GM18873 (cell line): ENCODE data around the gene FLACC1.
A peak's percentile ranks its signal among the peaks of the same experiment; 100 is the strongest.

Experiments
- ATAC-seq: cut with Tn5 transposase; IDR thresholded peaks from one replicate; pipeline ENCODE4 v1.9.1; 2021; ENCODE audit warnings: mild to moderate bottlenecking, moderate library complexity, moderate number of reproducible peaks; ENCODE audit not compliant: unreplicated experiment, low FRiP score

FLACC1 gene

GRCh38 chr2:201280191-201281040 lies 76.7 kb downstream of the FLACC1 start:
- no peak for ATAC-seq

DNA sequence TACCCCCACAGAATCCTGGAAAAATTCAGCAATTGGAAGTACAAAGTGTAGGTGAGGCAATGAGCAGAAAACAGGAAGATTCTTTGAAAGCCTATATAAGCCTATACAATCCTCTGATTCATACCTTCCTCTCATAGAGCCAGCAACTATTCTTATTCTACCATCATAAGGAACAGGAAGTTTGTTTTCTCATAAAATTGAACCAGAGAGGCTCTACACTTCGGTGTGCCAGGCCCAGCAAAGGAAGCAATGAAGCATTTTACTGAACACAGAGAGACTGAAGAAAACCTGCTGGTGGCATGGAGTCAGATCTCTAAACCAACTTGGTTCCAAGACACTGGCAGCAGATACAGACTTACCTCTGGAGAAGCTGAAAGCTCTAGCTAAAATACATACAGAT lies 78.1 kb downstream of the FLACC1 start:
- ATAC-seq: no peak

- ATAC-seq: no peak
These were observed 80.6 kb downstream of the FLACC1 start for GRCh38 chr2:201276511-201276910.

DNA sequence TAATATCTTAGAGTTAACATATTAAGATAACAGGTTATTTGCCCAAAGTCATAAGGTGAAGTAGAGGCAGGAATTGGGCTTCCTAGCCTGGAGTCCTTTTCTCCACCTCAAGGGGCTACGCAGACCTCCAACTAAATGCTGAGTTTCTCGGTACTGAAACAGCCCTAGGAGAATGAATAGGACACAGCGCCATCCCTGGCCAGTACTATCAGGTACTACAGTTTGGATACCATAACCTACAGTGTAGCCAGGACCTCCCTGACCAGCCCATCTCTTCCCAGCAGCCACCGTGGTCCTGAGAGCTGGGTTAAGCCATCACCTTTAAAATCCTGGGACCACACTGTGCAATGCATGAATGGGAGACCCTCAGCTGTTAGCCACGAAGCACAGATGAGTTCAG lies 81.2 kb downstream of the FLACC1 start:
- no peak for ATAC-seq

- ATAC-seq: no peak
These were observed 82.1 kb downstream of the FLACC1 start for GRCh38 chr2:201275069-201275468.

DNA sequence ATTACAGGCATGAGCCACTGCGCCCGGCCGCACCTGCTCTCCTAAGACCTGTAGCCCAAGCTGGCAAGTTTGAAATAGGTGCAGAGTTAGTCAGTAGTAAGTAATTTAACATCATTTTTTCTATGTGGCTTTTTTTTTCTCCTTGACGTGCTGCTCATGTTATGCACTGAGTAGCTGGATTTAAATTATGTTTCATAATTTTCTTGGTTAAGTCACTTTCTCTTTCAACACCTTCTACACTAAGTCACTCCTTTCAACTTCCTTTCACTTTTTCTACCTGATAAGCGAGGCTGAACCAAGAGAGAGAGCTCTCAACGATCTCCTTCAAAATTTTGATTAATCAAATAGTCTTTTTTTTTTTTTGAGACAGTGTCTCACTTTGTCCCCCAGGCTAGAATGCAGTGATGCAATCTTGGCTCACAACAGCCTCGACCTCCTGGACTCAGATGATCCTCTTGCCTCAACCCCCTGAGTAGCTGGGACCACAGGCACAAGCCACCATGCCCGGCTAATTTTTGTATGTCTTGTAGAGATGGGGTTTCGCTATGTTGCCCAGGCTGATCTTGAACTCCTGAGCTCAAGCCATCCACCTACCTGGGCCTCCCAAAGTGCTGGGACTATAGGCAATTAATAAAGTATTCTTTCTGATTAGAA lies 83.7 kb downstream of the FLACC1 start:
- ATAC-seq: no peak

GRCh38 chr2:201271917-201272316 lies 85.2 kb downstream of the FLACC1 start:
- ATAC-seq: no peak

DNA sequence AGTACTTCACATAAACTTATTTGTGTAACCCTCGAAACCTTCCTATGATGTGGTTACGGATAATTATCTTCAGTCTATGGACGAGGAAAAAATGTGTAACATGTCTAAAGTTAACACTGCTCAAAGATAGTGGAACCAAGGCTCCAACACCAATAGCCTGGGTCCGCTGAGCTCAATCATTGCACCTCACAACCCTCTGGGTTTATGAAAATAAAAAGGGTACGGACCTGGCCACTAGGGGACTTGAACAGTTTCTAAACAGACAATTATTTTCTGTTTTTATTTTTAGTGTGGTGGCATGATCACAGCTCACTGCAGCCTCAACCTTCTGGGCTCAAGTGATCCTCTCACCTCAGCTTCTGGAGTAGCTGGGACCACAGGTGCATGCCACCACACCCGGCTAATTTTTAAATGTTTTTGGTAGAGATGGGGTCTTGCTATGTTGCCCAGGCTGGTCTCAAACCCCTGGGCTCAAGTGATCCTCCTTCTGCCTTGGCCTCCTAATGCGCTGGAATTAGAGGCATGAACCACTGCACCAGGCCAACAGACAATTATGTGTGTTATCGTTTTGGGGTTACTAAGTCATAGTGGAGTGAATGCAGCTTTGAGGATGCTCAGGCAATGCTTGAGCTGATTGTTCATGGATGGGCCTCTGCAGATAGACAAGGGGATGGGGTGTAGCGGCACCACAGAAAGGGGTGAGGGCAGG lies 86.7 kb downstream of the FLACC1 start:
- ATAC-seq: no peak

GRCh38 chr2:201269764-201270163 lies 87.4 kb downstream of the FLACC1 start:
- no peak for ATAC-seq

DNA sequence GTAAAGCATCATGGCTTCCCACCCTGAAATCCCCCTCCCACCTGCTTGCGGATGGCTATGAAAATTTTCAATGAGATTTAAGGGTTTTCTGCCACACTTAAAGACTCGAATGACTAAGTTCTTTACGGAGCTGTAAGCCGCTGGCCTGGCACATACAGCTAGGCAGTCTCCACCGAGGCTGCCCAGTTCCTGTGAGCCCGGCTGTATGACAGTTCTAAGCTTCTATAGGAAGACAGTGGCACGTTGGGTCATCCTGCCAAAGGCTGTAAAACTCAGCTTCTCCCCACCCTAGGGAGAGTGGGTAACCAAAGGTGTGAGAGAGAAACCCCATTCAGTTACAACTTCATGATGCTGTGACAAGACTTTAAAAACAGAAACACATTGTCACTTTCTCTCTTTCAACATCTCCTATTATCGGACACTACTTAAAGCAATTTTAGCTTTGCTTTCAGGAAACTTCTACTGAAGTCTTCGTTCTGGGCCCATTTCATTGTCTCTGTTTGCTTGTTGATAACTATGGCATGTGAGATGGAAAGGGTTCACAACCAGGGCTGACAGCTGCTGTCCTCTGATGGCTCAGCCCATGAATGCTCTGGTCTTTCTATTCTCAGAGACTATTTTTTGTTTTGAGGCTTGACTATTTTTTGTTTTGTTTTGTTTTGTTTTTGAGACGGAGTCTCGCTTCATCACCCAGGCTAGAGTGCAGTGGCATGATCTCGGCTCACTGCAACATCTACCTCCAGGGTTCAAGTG lies 89.7 kb downstream of the FLACC1 start:
- ATAC-seq: no peak

DNA sequence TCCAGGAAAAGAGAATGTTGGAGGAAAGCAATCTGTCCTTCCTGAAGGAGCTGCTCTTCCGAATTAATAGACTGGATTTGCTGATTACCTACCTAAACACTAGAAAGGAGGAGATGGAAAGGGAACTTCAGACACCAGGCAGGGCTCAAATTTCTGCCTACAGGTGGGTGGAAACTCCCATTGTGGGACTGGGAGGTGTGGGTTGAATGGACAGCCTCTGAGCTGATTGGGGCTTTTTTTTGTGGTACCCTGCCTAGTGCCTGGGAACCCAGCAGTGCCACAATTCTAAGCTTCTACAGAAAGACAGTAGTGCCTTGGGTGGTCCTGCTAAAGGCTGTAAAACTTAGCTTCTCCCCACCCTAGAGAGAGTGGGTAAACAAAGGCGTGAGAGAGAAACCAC lies 90.5 kb downstream of the FLACC1 start:
- ATAC-seq: no peak

DNA sequence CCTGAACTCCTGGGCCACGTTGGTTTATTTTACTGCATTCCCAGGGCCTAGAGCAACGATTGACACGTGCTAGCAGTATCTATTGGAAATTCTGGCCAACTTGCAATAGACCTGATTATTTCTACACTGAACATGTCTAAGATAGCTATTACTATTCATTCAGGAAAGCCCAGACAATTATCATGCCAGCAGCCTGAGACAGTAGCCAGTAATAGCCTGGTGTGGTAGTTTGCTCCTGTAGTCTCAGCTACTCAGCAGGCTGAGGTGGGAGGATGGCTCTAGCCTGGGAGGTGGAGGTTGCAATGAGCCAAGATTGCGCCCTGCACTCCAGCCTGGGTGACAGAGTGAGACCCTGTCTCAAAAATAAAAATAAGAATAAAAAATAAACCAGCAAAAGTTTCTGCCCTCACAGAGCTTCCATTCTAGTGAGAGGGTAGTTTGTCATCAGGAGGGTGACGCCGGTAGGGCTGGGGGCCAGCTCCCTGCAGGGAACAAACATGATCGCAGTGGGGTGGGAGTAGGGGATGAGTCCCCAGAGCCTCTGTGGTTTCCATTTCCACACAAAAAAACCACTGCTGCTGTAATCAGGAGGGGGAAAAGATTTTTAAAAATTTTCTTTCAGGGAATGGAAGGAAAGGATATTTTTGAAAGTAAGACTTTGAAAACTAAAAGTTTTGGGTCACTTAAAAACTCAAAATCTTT lies 92.5 kb downstream of the FLACC1 start:
- ATAC-seq: no peak

DNA sequence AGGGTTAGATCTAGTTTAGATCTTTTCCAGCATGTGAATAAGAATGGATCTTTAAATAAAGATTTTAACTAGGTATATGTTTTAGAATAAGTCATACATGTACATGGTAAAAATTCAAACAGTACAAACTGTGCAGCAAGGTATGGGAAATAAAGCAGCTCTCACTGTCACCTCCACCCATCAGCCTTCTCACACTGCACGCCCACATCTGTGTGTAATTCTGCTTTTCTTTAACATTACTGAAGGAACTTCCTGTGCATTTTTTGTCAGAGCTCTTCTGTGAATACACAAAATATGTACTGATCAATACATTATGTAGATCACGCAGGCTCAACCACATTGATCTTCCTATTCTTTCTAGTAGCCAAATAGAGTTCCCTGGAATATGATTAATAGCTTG lies 93.4 kb downstream of the FLACC1 start:
- no peak for ATAC-seq

DNA sequence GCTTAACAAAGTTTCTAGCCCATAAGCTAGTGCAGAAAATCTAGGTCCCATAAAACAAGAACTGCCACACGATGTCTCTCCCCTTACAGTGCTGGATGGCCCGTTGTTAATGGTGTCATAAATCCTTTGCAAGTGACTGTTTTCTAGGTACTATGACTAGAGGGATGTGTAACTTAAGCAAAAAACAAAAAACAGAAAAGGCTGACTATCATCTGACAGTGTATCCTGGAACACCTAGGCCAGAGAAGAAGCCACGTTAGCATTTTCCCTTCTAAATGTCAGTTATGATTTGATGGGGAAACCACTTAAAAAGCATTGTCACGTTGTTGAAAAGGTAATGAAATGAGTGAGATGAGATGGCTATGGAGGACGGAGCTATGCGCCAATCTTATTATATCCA lies 94.4 kb downstream of the FLACC1 start:
- ATAC-seq: no peak

DNA sequence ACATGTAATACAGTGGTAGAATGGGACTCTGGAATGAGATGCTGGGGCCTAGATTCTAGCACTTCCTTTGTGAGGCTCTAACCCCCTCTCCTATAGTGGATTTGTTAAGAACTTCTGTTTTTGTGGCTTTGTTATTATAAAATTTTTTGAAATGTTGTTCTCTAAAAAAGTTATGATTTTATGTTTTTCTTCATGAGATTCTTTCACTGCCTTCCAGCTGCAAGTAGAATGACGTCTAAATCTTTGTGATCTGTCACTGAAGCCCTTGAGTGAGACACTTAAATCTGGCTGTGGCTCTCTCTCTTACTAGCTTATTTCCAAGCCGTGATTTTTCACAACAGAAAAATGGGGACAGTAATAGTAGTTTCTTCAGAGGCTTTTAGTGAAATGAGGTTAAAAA lies 95.2 kb downstream of the FLACC1 start:
- ATAC-seq: no peak

GRCh38 chr2:201261471-201261870 lies 95.7 kb downstream of the FLACC1 start:
- no peak for ATAC-seq

- ATAC-seq: no peak
These were observed 96.8 kb downstream of the FLACC1 start, which contains the start of gene CASP8 for GRCh38 chr2:201260302-201260800. TSS of gene CASP8 (plus strand) at chr2:201260536. CDS start at chr2:201266487, 5,951 bp downstream.

- ATAC-seq: peak; percentile 11
These were observed 98.2 kb downstream of the FLACC1 start for GRCh38 chr2:201258666-201259615.
